ENCODE measurements around the gene METRN. TPM values are rescaled to one million over a fixed set of nuclear protein-coding genes. Genes with fewer than 3 reads are reported as not detected.
A peak's percentile ranks its signal among the peaks of the same experiment; 100 is the strongest.

METRN gene
- total RNA-seq, 3 donors from 2014 or later, result 23.8 to 34.7 (median 28.2) TPM

GRCh38 chr16:694187-694862 lies 20.6 kb upstream of the METRN start:
- DNase-seq, result no peak
- no peaks in the 10 kb centered on the region for H3K36me3 Mint-ChIP-seq (ENCODE audit: insufficient read depth)
- peak overlapping the region; percentile 55 for H3K4me3 Mint-ChIP-seq
- no peak for ATAC-seq
- H3K9me3 Mint-ChIP-seq, result no peaks in the 10 kb centered on the region
- peaks cover 29% of the 10 kb centered on the region for H3K4me1 Mint-ChIP-seq (ENCODE audit: low read depth)
- H3K27me3 Mint-ChIP-seq (ENCODE audit: low read depth), result peaks cover 2% of the 10 kb centered on the region

GRCh38 chr16:694863-695354 lies 20.0 kb upstream of the METRN start:
- DNase-seq (no peak), ATAC-seq (no peak)
- peaks cover 28% of the 10 kb centered on the region for H3K4me1 Mint-ChIP-seq (ENCODE audit: low read depth)
- no peaks in the 10 kb centered on the region for H3K9me3 Mint-ChIP-seq
- H3K36me3 Mint-ChIP-seq (ENCODE audit: insufficient read depth), result no peaks in the 10 kb centered on the region
- H3K27me3 Mint-ChIP-seq (ENCODE audit: low read depth), result peaks cover 2% of the 10 kb centered on the region
- H3K4me3 Mint-ChIP-seq, result peak overlapping the region; percentile 46

DNA sequence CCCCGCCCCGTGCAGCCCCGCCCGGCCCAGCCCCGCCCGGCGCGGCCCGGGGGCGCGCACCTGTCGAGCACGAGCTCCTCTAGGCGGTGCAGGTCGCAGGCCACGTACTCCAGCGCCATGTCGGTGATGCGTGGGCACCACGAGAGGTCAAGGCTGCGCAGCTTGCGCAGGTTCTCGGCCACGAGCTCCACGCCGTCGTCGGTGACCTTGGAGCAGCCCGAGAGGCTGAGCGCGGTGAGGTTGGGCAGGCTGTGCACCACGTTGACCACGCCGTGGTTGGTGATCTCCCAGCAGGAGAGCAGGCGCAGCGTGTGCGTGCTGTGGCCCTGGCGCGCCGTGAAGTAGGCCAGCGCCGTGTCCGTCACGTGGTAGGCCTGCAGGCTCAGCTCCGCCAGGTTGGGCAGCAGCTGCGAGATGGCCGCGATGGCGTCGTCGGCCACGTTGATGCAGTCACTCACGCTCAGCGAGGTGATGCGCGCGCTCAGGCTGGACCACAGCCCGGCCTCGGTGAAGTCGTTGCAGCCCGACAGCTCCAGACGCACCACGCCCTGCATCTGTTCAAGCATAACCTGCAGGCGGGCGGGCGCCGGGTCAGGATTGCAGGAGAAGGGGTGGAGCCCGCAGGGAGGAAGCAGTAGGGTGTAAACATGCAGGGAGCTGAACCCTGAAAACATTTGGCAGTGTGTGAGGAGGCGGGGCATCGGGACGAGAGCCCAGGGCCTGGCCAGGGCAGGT lies 19.4 kb upstream of the METRN start:
- peak overlapping the region; percentile 78 for H3K4me3 Mint-ChIP-seq
- peak; percentile 77 to 81 for ATAC-seq
- H3K27me3 Mint-ChIP-seq (ENCODE audit: low read depth), result peaks cover 4% of the 10 kb centered on the region
- no peaks in the 10 kb centered on the region for H3K9me3 Mint-ChIP-seq
- H3K4me1 Mint-ChIP-seq (ENCODE audit: low read depth), result peaks cover 27% of the 10 kb centered on the region
- no peaks in the 10 kb centered on the region for H3K36me3 Mint-ChIP-seq (ENCODE audit: insufficient read depth)
- peak; percentile 66 for DNase-seq

- Mint-ChIP-seq H3K4me3 (no peak overlapping the region), H3K36me3 (ENCODE audit: insufficient read depth) (no peaks in the 10 kb centered on the region), H3K4me1 (ENCODE audit: low read depth) (peaks cover 22% of the 10 kb centered on the region), H3K9me3 (no peaks in the 10 kb centered on the region), H3K27me3 (ENCODE audit: low read depth) (peaks cover 20% of the 10 kb centered on the region)
- ATAC-seq (no peak), DNase-seq (no peak)
Measured at GRCh38 chr16:698911-699671, 15.8 kb upstream of the METRN start.

- DNase-seq, result peak; percentile 48
- Mint-ChIP-seq H3K4me1 (ENCODE audit: low read depth) (peaks cover 15% of the 10 kb centered on the region), H3K36me3 (ENCODE audit: insufficient read depth) (no peaks in the 10 kb centered on the region), H3K4me3 (no peak overlapping the region), H3K27me3 (ENCODE audit: low read depth) (peaks cover 20% of the 10 kb centered on the region), H3K9me3 (no peaks in the 10 kb centered on the region)
- ATAC-seq, result peak; percentile 79
Measured at GRCh38 chr16:700684-701584, 14.0 kb upstream of the METRN start.

DNA sequence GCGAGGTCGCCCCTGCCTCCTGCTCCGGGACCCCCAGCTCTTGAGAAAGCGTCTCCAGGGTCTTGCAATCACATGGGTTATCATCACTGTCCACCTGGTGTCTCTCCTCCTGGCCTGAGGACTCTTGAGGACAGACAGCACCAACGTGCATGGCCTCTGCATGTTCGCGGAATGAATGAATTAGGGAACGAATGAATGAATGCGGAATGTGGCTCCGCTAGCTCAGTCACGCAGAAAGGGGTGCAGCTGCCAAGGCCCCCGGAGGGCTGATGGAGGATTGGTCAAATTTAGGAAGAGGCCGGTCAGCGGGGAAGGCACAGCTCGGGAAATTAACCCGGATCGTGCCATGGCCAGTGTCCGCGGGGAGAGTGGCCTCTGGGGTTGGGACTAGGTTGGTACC lies 12.6 kb upstream of the METRN start:
- Mint-ChIP-seq H3K9me3 (no peaks in the 10 kb centered on the region), H3K4me3 (no peak overlapping the region), H3K36me3 (ENCODE audit: insufficient read depth) (no peaks in the 10 kb centered on the region), H3K27me3 (ENCODE audit: low read depth) (peaks cover 32% of the 10 kb centered on the region), H3K4me1 (ENCODE audit: low read depth) (peaks cover 12% of the 10 kb centered on the region)
- ATAC-seq (no peak), DNase-seq (no peak)

- Mint-ChIP-seq H3K4me1 (ENCODE audit: low read depth) (peaks cover 12% of the 10 kb centered on the region), H3K9me3 (no peaks in the 10 kb centered on the region), H3K36me3 (ENCODE audit: insufficient read depth) (no peaks in the 10 kb centered on the region), H3K4me3 (no peak overlapping the region), H3K27me3 (ENCODE audit: low read depth) (peaks cover 41% of the 10 kb centered on the region)
- ATAC-seq, result no peak
- DNase-seq, result no peak
Measured at GRCh38 chr16:703406-703805, 11.5 kb upstream of the METRN start.

- Mint-ChIP-seq H3K9me3 (no peaks in the 10 kb centered on the region), H3K27me3 (ENCODE audit: low read depth) (peaks cover 47% of the 10 kb centered on the region), H3K36me3 (ENCODE audit: insufficient read depth) (no peaks in the 10 kb centered on the region), H3K4me1 (ENCODE audit: low read depth) (peaks cover 9% of the 10 kb centered on the region), H3K4me3 (no peak overlapping the region)
- DNase-seq (no peak), ATAC-seq (no peak)
Measured at GRCh38 chr16:704047-704446, 10.9 kb upstream of the METRN start.

- Mint-ChIP-seq H3K27me3 (ENCODE audit: low read depth) (peaks cover 54% of the 10 kb centered on the region), H3K4me3 (no peak overlapping the region), H3K36me3 (ENCODE audit: insufficient read depth) (no peaks in the 10 kb centered on the region), H3K4me1 (ENCODE audit: low read depth) (peaks cover 7% of the 10 kb centered on the region), H3K9me3 (no peaks in the 10 kb centered on the region)
- ATAC-seq, result no peak
- DNase-seq, result no peak
Measured at GRCh38 chr16:704552-705380, 10.2 kb upstream of the METRN start.

DNA sequence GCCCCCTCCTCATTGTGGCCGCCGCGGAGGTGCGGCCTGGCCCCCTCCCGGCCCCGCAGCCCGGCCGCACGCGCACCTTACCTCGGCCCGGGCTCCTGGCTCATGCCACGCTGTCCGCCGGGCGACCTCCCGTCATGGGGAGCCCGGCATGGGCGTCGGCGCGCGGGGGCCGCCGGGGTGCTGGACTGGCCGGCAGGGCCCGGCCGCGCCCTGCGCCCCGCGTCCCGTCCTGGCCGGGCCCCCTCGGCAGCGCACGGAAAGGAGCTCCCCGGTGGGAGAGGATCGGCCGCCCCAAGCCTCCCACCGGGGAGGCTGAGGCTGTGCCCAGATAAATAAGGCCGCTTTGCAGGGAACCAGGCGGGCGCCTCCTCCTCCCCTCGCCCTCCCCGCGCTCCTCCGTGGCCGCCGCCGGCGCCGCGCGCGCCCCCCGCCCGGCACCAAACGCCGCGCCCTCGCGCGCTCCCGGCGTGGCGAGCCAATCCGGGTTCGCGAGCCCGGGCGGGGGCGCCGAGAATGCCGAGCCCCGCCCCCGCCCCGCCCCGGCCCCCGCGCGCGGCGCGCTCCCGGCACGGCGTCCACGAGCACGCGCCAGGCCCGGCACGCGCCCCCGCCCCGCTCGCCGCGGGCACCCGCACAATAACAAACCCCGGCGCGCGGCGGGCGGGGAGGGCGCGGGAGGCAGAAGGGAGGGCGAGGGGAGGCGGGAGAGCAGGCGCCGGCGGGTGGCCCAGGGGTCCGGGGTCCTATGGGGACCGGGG lies 9.3 kb upstream of the METRN start, which contains the start of gene FBXL16:
FBXL16 (minus strand) TSS at position 371 of the 758 bp plus-strand sequence. CDS start 8,396 bp downstream, outside the sequence.
- H3K4me1 Mint-ChIP-seq (ENCODE audit: low read depth), result peaks cover 4% of the 10 kb centered on the region
- peak in 1 of 2 donors; percentile 5 for ATAC-seq
- no peaks in the 10 kb centered on the region for H3K36me3 Mint-ChIP-seq (ENCODE audit: insufficient read depth)
- no peak for DNase-seq
- no peaks in the 10 kb centered on the region for H3K9me3 Mint-ChIP-seq
- H3K4me3 Mint-ChIP-seq, result peak within 1 kb of the TSS; percentile 56
- H3K27me3 Mint-ChIP-seq (ENCODE audit: low read depth), result peaks cover 55% of the 10 kb centered on the region

DNA sequence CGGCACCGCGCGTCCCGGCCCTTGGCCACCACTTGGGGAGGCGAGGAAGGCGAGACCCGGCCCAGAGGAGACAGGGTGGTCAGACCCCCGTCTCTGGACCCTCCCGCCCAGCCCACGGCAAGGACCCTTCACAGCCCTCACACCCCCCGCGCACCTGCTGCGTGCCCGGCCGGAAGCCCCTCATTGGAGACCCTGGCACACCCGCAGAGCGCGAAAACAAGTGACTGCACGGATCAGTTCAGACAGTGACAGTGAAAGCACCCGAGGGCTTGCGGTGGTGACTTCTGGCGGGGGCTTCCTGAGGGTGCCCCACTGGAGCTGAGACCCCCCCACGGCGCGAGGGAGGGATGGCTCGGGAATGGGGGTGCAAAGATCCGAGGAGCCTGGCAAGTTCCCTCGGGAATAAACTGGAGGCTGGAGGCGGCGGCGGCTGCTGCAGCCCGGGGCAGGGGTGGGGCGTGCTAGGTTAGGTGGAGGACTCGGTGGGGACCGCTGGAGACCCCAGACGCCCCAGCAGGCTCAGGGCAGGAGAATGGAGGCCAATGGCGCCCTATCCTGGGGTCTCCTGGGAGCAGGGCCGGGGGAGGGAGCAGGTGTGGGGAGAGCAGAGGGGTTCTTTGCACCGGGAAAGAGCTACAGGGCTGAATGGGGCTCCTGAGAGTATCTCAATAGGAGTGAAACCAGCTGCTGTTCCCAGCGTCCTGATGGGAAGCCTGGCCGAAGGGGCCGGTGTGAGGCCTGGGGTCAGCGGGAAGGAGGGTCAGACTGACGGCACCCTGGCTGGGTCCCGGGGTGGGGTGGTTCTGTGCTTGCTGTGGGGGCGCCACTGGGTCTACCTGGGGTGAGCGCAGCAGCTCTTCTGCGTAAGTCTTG lies 8.5 kb upstream of the METRN start:
- Mint-ChIP-seq H3K4me1 (ENCODE audit: low read depth) (peaks cover 4% of the 10 kb centered on the region), H3K36me3 (ENCODE audit: insufficient read depth) (no peaks in the 10 kb centered on the region), H3K4me3 (peak overlapping the region; percentile 56), H3K9me3 (no peaks in the 10 kb centered on the region), H3K27me3 (ENCODE audit: low read depth) (peaks cover 56% of the 10 kb centered on the region)
- DNase-seq (no peak), ATAC-seq (peak in 1 of 2 donors; percentile 19)

Measured in activated T-cell treated with anti-CD3 and anti-CD28 coated beads, Interleukin-2, amount 50 U/mL, for 4 hours (primary cell).